HG02981 (cell line): Measurements from ENCODE around the gene TNFAIP2.
A peak's percentile ranks its signal among the peaks of the same experiment; 100 is the strongest.

Experiments used
- ATAC-seq: cut with Tn5 transposase; IDR thresholded peaks from one replicate; pipeline ENCODE4 v1.9.1; 2021; ENCODE audit warnings: mild to moderate bottlenecking, moderate library complexity; ENCODE audit not compliant: unreplicated experiment

Gene TNFAIP2, protein sequence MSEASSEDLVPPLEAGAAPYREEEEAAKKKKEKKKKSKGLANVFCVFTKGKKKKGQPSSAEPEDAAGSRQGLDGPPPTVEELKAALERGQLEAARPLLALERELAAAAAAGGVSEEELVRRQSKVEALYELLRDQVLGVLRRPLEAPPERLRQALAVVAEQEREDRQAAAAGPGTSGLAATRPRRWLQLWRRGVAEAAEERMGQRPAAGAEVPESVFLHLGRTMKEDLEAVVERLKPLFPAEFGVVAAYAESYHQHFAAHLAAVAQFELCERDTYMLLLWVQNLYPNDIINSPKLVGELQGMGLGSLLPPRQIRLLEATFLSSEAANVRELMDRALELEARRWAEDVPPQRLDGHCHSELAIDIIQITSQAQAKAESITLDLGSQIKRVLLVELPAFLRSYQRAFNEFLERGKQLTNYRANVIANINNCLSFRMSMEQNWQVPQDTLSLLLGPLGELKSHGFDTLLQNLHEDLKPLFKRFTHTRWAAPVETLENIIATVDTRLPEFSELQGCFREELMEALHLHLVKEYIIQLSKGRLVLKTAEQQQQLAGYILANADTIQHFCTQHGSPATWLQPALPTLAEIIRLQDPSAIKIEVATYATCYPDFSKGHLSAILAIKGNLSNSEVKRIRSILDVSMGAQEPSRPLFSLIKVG

DNA sequence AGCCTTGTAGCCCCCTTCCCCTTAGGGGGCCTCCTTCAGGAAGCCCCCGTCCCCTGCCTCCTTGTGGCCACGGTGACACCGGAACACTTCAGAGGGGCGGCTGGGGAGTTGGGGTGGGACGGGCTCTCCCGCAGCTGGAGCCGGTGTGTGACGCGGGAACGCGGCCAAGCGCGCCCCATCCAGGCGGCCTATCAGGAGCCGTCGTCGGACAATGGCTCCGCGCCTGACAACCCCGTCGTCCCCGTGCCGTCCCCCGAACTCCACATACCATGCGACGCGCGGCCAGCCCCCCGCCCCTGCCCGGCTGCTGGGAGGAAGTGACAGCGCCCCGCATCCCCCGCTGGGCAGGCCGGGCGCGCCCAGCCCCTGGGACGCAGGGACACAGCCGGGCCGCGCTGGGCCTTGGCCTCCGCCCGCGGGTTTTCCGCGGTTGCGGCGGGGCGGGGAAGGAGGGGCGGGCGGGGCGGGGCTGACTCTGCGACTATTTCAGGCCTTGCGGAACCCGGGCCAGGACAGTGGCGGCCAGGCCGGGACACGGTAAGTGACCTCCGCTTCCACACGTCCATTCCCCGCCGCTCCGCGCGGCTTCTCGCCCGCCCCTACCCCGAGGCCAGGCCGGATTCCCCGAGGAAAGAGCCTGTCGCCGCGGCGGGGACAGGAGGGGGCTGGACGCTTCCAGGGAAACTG is at the start of gene TNFAIP2:
Gene TNFAIP2 (plus strand): TSS at position 515 of the 687 bp plus-strand sequence. CDS start 2,997 bp downstream, outside the sequence.
- no peak for ATAC-seq

DNA sequence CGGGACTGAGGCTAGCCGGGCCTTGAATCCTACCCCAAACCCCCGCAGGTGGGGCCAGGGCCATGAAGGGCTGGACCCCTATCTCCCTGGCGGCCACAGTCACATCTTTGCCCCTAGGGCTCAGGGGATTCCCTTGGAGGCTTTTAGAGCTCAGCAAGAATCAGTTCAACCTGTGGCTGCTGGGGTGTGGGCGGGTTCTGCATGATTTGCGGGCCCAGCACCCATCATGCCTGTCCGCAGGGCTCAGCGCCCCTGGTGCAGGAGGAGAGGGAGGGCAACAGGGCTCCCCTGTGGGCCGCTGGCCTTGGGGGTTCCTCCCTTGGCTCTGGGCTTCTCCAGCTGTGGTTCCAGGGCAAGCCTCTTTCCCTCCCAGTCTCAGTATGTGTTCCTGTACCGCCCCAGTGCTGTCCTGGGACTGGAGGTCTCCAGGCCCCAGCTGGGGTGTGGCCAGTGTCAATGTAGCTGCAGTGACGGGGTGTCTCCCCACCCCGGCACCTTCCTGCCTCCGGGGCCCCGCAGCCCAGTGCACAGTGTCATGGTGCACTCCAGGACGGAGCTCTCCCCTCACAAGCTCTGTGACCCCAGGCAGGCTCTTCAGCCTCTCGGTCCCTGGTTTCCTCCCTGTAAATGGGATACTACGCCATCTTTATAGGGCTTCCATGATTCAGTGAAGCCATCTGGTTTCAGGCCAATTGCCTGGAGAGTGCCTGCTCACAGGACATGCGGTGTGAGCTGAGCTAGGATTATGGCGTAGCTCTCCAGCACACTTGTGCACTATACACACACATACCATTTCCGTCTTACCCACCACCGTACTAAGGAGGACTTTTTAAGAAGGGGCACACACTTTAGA is 49.2 kb upstream of the TNFAIP2 start:
- ATAC-seq: no peak

DNA sequence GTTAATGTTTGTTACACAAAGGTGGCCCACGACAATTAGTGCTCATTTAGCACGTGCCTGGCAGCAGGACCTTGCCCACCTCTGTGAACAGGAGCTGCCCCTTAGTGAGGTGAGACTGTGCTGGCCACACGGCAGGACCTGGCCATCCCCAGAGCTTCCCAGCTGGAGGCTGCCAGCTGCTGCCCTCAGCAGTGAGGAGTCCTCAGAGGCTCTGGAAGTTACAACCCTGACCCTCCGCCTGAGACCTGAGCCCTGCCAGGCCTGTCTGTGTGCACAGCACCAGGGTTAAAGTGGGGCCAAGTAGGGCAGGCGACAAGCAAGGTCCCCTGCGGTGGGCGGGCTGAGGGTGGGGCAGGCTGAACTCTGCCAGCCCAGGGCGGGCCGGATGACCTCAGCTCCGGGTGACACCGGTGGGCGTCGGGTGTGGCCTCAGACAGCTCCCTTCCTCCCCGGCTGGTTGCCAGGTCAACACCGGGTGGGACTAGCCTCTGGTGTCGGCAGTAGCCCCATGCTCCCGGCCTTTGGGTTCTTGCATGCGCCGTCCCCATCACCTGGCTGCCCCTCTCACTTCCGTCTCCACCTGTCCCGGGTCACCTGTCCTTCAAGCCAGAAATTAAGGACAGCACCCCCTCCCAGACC is 48.4 kb upstream of the TNFAIP2 start:
- ATAC-seq: no peak

DNA sequence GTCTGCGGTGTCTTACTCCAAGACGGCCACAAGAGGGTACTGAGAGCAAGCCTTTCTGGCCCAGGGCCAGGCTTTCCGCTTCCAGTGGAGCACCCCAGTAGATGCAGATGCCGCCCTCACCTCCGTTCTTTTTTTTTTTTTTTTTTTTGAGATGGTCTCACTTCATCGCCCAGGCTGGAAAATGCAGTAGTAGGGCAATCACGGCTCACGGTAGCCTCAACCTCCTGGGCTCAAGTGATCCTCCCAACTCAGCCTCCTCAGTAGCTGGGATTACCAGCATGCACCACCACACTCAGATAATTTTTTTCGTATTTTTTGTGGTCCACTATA is 44.9 kb upstream of the TNFAIP2 start:
- ATAC-seq: peak; percentile 56

DNA sequence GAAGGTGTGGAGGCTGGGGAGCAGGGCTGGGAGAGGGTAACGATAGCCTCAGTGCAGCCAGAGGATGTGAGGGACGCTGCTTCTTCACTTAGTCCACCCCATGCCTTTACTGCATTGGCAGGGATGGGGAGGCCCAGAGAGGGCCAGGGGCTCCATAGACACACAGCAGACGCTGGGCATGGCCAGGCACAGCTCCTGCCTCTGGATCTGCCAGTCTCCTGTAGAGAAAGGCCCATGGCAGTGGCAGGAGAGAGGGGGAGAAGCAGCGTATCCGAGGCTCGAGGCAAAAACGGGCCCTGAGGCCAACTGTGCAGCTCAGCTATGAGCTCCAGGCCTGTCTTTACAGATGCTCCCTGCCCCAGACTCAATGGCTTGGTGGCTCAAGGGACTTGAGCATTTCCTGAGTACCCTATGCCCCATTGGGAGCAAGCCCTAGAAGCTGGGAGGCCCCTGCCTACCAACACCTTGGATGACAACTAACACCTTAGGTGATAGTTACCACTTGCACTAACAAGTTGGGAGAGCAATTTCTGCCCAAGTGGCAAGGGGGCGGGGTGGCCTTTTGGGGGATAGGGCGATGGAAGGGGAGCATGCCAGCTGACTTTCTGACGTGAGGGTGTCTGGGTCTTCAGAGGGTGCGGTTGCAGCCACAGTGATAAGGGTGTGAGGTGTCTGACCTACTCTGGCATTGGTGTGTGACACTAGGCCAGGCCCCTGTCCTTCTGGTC is 44.2 kb upstream of the TNFAIP2 start:
- ATAC-seq: no peak

DNA sequence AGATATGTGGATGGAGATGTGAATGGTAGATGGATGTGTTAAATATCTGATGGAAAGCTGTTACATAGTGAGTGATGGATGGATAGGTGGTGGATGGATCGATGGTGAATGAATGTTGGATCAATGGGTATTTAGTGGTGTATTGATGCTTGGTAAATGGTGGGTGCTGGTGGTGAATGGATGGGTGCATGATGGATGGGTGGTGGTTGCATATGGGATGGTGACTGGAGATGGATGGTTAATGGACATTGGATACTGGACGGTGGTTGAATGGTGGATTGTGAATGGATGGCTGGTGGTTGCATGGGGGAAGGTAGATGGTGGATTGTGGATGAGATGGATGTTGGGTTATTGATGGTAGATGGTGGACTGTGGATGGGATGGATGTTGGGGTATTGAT is 41.3 kb upstream of the TNFAIP2 start:
- no peak for ATAC-seq

DNA sequence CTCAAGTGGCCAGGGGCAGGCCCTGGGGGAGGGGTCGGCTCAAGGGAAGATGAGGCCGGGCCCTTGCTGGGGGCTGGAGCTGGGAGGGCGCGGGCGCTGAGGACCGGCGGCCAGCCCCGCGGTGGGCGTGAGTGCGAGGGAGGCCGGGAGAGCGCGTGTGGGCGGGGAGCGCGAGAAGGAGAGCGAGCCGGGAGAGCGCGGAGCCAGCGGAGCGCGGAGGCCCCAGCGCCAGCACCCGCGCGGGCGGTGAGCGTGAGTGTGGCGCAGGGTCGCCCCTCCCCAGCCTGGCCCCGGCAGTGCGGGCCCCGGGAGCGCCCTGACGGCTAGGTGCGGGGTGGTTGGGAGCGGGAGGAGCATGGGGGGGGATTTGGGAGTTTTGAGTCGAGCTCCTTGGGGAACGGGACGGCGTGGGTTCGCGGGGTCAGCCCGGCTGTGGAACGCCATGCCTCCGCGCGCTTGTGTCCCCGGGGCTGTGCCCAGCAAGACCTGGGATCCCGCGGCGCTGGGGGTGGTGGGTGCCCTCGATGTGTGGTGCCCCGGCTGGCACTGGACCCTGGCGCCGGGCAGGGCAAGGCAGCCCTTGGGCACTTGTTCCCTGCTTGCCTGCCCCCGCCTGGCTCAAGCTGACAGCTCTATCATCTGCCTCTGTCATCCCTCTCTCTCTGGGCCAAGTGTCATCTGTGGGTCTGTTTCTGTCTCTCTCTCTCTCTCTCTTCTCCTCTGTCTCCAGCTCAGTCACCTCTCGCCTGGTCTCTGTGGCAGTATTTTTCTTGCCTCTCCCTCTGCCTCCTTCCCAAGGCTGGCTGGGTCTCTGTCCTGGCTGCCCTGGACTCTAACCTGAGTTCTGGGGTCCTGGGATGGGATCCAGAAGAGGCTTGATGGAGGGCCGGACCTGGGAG is 39.0 kb upstream of the TNFAIP2 start, which contains the start of gene LBHD2:
Gene LBHD2 (plus strand): TSS at position 190 of the 899 bp plus-strand sequence. CDS start 1,803 bp downstream, outside the sequence.
- no peak for ATAC-seq

DNA sequence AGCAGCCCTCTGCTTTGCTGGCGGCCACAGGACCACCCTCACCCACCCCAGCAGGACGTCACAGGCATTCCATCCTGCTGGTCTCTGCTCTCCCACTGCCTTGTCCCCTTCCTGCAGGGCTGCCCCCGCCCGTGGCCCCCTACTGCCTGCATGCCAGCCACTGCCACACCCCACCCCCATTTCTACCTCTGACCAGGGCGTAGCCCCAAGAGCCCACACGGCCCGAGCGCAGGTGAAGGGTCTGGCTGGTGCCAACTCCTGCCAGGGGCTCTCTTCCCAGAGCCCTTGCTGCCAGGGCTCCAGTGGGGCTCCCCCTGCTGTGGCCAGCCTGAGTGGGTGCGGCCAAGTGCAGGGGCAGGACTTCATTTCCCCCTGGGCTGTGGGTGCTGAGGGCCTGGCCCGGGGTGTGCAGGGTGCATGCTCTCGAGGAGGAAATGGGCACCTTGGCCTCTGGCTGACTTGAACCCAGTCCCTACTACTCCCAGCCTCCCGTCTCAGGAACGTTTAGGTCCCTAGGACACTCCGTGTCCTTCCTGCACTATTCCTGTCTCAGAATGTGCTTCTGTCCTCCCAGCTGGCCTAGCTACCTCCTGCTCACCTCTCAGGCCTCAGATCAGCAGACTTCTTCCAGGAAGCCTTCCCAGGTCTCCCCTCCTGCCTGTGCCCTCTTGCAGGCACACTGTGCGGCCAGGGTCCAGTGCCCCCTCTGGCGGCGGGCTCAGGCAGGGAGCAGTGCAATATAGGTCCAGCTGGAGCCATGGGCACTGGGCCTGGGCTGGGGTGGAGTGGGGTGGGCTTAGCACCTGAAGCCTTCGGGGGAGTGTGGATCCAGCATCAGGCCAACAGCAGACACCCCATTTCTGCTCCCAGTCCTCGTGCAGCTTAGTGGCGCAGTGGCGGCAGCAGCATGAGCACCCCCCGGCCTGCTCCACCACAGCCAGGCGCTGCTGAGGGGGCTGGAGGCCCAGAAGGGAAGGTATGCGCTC is 37.9 kb upstream of the TNFAIP2 start:
- ATAC-seq: no peak

DNA sequence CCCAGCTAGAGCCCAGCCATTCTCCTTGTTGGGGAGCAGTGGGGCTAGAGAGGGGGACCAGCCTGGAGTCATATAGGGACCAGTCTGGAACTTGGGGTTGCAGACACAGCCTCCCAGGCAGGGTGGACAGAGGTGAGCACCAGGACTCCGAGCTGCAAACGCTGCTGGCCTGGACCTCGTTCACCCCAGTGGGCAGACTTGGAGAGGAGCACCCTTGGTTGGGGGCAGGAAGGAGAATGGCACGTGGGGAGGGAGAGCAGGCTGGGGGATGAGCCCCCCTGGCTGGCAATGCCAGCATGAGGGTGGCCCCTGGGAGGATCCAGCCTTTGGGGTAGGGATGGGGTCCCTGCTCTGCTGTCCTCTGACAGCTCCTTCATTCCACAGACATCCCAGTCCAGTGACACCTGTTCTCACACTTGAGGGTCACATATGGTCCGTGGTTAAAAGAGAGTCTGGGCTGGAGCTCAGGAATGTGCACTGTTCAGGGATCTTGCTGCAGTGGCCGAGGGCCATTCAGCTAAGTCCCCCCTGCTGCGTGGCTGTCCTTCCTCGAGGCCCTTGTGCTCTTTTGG is 36.4 kb upstream of the TNFAIP2 start:
- no peak for ATAC-seq

DNA sequence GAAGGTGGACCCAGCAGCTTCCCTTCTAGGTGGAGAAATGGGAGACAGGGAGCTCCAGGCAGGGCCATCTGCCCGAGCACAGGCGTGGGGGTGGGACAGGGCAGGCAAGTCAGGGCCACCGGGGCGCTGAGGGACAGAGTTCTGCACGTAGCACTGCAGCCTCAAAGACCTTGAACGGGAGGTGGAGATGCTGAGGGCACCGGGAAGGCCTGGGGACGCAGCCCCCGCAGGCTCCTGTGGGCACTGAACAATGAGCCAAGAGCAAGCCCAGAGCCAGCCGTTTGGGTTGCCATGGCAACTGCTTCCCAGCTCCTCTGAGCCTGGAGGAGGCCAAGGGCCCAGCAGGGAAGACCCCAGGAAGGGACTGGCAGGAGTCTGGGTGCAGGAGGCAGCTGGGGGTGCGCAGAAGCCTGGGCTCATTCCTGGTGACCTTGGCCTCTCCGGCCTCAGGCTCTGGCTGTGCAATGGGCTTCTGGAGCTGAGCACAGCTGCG is 35.9 kb upstream of the TNFAIP2 start:
- ATAC-seq: no peak

DNA sequence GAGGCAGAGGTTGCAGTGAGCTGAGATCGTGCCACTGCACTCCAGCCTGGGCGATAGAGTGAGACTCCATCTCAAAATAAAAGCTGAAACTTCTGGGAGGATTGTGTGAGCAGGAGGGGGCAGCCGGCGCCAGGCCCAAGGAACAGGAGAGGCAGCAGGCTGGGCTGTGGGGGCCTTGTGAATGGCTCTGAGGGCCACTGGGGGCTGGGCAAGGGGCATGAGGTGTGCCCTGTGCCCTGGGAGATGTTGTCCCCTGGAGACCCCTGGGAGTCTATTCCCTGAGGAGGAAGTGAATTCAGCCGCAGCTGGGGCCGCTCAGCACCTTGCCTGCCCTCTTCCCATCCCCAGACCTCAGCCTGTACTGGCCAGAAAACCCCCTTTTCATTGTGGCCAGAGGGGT is 34.3 kb upstream of the TNFAIP2 start:
- no peak for ATAC-seq

DNA sequence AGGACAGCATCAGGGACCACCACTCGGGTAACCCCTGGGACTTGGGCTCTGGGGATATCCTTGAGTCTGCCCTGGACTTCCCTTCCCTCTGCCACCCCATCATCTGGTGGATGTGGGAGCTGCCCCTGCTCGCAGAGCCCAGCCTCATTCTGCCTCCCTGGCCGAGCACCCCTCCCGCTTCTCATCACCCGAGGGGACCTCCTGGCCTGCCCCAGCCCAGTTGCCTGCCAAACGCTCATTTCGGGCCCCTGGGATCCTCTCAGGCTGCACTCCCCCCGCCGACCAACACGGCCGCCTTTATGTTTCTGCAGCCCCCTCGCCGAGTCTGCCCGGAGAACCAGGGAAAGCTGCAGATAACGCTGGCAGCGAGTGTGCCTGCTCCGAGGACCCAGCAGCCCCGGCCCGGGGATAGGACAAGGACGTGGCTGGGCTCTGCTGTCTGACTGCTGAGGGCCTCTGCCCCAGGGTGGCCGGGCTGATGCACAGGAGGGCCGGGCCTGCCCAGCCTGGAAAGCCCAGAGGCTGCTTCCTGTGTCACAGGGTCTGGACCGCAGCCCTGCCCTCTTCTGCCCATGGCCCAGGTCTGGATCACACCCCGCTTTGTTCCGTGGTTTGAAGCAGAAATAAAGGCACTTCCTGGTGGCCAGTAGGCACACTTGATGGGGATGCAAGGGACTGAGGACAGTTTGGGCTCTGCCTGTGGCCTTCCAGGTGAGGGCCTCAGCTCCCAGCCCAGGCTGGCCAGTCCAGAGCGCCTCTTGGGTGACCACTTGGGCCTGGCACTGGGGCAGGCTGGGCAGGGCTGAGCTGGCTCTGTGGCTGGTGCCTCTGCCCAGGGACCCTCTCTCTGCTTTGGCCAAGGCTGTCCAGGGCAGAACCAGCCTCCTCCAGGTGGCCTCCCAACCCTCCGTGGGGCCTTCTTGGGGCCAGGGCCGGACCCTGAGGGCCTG is 33.6 kb upstream of the TNFAIP2 start:
- ATAC-seq: no peak

DNA sequence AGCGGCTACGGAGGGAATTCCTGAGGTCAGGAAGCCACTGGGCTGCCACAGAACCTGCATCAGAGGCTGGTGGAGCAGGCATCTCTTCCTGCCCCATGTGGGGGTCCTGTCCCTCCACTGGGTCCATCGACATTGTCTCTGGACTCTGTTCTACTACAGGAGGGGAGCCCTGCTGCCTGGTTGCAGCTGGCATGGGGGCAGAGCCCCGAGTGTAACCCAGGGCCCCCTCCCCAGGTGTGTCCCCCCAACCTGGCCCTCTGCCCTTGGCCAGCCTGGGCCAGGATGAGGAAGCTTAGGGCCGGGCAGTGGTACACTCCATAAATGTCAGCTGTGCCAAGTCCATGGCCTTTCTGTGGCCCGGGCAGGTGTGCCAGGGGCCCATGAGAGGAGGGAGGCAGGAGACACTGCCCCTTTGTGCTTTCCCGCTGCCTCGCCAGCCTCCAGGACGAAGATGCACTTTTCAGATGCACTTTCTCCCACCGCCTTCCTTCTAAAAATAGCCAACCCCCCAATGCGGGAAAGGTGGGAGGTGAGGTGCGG is 32.7 kb upstream of the TNFAIP2 start:
- ATAC-seq: no peak

DNA sequence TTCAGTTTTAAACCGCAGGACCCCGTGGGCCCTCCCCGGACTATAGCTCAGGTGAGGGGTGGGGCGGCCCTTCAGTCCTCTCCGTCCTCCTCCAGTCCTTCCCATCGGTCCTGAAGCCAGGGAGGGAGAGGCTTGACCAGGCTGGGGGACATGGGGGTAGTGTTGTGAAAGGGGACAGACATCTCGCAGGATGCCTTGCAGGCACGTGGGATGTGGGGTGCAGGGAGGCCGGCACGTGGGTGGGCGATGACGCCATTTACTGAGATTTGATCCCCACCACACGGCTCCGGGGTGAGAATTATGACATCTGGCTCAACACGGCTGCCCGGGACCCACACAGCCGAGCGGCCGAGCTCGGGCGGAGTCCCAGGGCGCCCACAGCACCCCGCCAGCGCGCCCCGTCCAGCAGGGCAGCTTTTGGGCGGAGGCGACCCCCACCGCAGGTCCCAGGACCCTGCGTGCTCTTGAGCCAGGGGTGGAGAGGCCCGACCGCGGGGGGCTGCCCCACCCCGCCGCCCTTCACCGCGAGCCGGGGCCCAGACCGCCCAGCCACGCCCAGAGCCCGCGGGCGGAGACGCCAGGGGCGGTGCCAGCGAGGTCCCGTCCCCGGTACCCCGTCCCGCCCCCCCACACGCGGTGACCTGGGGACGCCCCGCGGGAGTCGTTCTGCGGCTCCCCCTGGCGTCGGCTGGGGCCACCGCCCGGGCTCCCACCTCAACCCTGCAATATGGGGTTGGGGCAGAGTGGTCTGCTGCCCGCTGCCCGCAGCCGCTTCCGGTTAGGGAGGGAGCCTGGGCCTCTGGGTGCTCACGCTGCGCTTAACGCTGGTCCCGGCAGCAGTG is 32.0 kb upstream of the TNFAIP2 start:
- ATAC-seq: peak; percentile 51

DNA sequence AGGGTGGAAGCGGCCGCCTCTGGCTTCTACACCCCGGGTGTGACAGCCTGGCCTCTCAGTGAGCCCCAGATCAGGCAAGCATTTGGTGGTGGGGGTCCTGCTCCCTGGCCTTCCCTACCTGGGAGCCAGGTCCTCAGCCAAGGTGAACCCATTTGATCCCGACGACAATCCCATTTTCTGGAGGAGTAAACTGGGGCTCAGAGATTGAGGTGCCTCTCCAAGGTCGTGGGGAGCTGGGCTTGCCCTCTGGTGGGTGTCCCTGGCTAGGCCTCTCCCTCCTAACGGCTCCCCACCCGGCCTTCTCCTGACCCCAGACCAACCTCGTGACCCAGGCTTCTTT is 31.4 kb upstream of the TNFAIP2 start:
- no peak for ATAC-seq
